GM18870 (cell line): ENCODE results near the gene TNK2.

Experiments
- ATAC-seq: cut with Tn5 transposase; IDR thresholded peaks from one replicate; pipeline ENCODE4 v1.9.1; 2021; ENCODE audit warnings: moderate library complexity; ENCODE audit not compliant: unreplicated experiment

The TNK2 gene

DNA sequence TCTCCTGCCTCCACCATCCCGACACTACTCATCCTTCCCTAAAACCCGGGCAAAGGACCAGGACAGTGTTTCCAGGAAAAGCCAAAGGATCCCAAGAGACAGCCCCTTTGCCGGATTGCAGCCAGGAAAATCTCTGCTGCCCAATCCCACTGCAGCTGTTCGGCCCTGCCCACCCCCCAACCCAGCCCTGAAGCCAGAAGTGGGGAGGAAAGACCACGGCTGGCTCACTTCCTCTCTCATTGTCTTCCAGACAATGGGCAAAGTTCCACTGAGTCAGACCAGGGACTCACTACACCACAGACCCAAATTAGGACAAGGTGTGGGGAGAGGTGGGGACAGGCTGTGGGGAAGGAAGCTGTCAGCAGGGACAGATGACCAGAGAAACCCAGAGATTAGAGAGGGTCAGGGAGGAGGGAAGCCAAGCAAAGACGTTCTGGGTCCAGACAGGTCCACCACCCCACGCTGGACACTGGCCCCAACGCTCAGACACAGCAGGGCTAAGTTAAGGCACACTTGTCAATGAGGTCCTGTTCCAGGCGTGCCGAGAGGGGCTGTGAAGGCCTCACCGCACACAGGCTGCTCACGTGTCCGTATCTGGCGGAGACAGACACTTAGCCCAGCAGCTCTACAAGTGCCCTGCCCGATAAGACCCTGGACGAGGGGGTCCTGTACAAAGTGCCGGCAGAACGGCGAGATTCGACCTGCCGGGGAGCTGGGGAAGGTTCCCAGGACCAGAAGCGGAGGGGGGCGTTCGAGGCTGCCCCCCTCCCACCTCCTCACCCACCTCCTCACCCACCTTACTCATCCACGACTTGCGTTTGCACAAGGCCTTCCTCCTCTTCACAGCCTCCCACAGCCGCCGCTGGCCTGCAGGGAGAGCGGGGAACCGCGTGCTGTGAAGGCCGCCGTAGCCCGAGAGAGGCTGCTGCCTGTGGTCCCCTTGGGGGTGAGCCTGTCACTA is 21.9 kb downstream of the TNK2 start:
- ATAC-seq, result no peak

DNA sequence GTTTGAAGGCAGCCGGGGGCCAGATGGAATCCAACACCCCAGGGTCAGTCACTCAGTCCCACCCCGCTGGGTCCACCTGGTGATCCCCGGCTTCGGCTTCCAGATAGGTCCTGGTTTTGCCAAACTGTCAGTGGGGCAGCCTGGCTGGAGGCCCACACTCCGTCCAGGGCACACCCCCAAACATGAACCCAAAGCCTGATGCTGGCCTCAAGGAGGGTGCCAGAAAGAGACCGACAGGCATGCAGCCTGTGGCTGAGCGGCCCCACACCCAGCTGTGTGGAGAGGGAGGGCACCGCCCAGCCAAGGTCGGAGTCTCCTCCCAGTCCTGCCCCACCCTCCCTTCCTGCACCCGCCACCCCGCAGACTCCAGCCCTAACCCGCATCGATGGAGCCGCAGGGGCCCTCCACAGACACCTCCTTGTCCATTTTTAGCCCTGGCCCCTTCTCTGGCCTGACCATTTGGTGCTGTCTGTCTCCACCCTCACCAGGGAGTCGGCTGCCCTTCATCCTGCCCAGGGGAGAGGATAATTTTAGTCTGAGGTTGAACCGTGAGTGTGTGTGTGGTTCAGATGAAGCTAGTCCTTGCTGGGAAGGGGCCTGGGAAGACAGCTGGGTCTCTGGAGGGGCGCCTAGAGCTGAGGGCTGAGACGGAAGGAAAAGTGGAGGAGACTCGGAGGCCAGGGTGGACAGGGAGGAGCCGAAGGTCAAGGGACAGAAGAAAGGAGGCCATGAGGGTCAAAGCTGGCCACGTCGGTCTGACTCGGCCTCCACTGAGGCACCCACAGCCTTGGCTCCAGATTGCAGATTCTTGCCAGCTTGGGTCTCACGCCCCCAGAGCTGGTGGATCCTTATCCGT is 23.1 kb downstream of the TNK2 start:
- no peak for ATAC-seq

DNA sequence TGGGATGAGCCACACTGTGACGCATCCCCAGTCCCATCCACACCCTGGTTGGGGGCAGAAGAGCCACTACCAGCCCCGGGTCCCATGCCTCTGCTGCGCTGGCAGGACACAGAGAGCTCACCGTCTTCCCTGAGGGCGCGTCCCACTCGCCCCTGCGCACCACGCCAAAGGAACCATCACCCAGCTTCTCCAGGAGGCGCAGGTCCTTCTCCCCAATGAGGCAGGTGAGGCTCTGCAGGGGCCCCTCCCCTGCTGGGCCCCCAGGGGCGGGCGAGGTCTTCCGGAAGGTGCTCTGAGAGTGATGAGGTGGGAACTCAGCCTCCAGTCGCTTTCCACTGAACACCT is 23.7 kb downstream of the TNK2 start:
- ATAC-seq, result no peak

DNA sequence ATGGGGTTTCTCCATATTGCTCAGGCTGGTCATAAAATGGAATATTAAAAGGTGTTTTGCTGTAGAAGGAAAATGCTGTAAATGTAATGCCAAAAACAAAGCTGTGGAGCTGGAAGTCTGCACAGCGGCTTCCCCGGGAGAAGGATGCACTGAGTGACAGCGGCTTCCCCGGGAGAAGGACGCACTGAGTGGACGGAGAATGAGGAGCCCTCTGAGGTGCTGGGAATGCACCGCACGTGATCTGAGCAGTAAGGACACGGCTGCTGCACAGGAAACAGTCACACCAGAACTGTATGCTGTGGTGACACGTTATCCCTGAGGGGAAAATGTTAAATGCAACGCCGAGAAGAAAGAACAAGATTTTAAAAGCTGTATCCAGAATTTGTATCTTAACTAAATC is 24.6 kb downstream of the TNK2 start:
- ATAC-seq, result no peak

DNA sequence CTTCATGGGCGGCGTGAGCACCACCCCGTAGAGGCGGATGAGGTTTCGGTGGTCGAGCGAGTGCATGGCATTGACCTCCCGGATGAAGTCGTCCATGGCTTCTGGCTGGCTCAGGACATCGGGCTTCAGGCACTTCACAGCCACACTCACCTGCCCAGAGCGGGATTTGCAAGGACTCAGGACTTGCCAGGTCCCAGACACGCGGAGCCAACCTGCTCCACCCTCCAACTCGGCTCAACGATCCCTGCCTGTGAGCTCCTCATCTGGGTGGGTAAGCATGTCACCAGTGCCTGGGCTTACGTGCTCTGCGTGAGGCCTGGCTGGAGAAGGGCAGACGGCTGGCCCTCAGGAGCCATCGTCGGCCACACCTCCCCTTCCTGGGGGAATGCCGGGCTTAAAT is 25.2 kb downstream of the TNK2 start:
- ATAC-seq, result no peak

DNA sequence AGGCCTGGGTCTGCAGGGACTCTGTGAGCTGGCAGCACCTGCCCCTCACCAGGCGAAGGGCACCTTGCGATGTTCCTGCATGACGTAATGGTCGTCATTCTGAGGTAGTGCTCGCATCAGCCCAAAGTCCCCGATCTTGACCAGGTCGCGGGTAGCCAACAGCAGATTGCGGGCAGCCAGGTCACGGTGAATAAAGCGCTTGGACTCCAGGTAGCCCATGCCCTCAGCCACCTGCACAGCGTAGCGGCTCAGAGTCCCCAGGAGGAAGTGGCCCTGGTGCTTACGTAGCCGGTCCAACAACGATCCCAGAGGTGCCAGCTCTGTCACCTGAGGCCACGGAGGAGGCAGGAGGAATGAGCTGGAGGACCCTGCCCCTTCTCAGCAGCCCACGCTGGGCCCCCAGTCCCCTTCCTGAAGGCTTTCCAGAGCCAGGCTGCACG is 26.3 kb downstream of the TNK2 start:
- ATAC-seq, result no peak

DNA sequence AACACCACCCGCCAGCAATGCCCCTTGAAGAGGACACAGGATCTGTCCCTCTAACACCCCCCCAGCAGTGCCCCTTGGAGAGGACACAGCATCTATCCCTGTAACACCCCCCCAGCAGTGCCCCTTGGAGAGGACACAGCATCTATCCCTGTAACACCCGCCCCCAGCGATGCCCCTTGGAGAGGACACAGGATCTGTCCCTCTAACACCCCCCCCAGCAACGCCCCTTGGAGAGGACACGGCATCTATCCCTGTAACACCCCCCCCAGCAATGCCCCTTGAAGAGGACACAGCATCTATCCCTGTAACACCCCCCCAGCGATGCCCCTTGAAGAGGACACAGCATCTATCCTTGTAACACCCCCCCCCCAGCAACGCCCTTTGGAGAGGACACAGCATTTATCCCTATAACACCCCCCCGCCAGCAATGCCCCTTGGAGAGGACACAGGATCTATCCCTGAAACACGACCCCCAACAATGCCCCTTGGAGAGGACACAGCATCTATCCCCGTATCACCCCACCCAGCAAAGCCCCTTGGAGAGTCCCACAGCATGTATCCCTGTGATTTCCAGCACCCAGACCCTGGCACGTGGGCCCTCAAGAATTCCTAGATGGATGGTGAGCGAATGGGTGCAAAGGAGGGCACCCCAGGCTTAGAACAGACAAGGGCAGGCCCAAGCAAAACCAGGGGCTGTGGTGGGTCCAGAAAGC is 26.9 kb downstream of the TNK2 start:
- ATAC-seq, result no peak

DNA sequence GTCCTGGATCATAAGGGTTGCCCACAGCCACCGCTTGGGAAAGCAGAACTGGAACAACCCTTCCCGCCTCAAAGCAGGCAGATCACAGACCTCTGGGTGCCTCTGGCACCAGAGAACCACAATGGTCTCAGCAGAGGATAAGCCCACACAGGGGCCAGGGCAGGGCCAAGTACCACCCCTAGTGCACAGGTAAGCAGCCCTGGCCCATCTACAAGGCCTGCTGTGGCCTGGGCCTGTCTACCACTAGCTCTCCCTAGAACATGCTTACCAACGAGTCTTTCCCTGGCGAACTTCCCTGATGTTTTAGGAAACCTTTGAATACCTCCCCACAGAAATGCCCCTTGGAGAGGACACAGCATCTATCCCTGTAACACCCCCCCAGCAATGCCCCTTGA is 28.3 kb downstream of the TNK2 start:
- ATAC-seq, result no peak

DNA sequence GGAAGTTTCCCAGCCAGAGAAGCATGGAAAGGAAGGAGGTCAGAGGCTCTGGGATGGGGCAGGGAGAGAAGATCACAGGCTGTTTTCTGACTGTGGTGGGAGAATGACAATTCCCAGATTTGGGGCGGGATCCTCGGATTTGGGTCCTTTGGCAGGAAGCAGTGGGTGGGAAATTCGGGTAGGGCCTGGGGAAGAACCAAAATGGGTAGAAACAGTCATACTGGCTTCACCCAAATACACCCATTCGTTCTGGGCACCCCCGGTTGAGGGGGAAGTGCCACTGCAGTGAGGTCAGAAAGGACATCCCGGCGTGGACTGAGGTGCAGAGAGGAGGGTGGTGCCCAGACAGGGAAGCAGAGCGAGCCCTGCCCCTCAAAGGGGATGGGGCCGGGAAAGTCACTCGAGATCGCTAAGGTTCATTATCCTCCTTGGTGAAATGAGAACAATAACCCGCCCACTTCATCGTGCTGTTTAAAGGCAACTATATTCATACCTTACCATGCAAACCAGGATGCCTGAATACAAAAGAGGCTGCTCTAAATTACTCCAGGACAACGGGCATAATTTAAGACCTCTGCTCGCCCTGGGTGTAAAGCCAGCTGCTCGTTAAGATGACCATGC is 28.8 kb downstream of the TNK2 start:
- ATAC-seq, result no peak

DNA sequence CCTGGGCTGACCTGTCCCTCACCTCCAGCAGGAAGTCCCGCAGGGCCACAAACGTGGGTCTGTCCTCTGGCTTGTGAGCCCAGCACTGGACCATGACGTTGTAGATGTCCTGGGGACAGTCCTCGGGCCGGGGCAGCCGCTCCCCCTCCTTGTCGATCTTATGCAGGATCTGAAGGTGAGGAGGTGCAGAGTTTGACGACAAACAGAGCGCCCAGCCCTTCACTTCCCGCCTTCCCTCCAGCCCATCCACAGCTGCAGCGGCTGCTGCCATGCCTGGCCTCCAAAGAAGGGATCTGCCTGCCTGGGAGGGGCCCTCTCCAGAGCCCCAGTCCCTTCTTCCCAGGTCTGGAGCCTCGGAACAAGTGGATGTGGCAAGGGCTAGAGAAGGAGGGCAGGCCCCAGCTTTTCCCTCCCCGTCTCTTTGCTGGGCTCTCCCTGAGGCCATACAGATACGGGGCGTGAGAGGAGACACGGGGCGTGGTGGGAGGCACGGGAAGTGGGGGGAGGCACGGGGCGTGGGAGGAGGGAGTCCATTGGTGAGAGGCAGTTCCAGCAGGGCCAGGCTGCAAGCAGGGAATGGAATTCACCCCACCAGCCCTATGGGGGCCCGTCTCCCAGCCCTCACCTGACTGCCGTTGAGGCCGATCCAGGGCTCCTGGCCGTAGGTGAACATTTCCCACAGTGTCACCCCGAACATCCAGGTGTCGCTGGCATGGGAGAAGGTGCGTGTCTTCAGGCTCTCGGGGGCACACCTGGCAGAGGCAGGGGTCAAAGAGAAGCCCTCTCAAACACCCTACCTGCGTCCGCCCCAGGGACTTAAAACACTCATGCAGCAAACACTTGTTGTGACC is 29.7 kb downstream of the TNK2 start:
- ATAC-seq, result no peak

DNA sequence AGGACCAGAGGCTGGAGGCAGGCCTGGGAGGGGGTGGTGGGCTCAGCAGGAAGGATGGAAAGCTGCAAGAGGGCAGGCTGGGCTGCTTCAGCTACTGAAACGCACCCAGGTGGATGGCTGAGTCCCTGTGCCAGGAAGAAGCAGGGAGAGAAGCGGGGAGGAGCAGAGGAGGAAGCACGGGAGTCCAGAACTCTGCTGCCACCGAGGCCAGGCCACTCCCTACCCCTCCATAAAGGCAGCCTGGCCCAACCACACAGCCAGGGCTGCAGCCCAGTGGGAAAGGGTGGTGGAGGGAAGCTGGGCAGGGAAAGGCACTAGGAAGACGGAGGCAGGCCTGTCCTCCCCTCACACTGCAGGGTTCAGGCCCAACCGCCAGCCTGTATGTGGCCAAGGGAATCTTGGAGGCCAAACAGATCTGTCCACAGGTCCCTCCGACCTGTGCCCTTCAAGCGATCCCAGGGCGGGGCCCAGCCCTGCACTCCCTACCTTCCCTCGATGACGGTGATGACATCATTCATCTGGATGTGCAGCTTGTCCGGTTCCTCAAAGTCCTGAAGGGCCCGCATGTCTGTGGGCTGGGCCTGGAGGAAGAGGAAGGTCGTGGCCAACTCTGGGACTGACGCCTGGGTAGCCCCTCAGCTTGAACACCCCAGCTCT is 30.5 kb downstream of the TNK2 start:
- ATAC-seq, result no peak

DNA sequence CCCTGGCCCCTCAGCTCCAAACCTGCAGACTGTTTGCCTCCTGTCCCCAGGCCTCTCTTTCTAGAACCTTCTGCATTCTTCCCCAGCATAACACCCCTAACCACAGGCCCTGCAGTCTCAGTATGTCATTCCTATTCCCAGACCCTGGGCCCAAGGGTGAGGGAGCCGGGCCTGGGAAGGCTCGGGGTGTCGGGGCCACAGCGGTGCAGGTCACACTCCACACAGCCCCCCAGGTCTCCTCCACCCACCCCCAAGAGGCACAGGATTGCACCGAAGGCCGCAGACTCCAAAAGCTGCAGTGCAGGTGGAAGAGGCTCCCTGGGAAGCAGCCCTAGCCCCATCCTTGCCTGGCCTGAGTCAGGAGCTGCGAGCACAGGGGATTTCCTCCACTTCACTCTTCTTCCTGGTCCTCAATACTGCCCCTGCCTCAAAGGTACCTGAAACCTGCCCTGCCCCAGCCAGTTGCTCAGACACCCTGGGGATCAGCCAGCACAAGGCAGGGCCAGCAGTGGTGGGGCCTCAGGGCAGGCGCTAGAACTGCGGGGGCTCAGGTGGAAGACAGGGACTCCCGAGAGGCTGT is 31.1 kb downstream of the TNK2 start:
- no peak for ATAC-seq

DNA sequence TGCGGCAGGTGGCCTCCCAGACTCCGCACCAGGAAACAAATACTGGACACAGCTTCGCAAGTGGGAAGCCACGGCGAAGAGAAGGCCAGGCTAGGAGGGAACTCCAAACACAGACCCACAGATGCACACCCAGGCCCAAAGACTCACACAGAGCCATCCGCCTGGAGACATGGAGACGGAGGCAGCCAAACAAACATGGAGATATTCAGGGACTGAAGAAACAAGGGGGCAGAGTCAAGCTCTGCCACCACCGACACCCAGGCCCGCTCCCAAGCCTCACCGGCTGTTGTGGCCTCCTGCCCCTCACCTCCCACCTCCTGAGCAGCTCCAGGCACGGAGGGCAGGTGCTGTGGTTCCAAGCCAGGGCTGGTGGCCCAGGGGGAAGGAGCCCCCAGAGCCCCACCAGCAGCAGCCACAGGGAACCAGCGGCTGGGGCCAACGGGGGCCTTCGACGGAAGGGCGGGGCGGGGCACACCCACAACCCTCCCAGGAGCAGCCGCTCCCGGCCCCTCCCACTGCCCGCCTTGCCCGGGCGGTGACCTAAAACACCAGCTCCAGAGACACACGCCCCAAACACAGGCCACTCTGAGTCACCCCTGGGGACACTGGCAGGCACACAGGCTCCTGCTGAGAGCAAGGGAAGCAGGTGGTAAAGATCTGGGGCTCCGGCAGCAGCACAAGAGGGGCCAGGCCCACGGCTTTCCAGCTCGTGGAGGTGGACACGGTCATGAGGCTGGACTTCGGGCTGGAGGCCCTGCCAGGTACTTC is 31.9 kb downstream of the TNK2 start:
- no peak for ATAC-seq

DNA sequence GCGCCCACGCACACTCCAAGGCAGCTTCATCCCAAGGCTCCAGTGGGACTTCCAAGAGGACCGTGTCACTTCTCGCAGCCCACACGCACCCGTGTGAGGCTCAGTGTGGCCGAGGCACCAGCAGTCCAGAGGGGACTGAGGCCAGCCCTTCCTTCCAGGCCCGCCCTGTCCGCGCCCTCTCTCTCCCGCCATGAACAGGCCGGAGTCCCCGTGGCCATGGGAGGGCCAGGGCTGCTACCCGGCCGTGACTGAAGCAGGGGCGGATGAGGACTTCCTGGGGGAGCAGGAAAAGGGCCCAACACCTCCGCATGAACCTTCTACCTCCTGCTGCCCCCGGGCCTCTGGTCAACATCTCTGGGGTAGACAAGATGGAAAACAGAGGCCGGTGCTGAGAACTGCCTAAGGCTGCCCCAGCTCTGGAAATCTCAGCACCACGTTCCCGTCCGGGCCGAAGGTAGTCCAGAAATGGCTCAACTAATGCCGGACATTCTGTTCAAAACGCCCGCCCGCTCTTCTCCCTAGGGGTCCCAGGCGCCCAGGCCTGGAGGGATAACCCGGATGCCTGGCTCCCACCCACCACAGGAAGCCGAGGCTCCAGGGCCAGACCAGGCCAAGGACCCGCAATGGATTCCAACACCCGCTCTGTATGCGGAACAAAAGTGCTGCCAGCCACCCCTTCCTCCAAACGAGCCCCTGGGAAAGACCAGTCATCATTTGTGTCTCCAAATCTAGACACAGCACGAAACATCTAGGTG is 32.7 kb downstream of the TNK2 start:
- ATAC-seq, result no peak

DNA sequence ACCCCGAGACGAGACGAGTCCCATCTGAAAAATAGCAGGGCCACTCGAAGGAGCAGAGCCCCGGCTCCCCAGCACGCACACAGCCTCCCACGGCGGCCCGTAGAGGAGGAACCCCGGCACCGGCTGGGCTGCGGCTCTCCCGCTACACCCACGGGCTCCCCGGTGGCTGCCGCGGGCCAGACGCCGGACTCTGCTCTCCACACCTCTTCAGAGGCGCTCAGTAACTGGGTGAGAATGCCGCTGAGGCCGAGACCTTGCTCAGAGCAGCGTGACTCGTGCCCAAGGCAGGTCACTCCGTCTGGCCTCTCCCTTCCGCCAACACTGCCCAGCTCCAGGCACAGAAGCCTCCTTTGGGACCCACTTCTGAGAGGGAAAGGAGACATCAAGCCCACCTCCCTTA is 34.4 kb downstream of the TNK2 start:
- ATAC-seq, result no peak

DNA sequence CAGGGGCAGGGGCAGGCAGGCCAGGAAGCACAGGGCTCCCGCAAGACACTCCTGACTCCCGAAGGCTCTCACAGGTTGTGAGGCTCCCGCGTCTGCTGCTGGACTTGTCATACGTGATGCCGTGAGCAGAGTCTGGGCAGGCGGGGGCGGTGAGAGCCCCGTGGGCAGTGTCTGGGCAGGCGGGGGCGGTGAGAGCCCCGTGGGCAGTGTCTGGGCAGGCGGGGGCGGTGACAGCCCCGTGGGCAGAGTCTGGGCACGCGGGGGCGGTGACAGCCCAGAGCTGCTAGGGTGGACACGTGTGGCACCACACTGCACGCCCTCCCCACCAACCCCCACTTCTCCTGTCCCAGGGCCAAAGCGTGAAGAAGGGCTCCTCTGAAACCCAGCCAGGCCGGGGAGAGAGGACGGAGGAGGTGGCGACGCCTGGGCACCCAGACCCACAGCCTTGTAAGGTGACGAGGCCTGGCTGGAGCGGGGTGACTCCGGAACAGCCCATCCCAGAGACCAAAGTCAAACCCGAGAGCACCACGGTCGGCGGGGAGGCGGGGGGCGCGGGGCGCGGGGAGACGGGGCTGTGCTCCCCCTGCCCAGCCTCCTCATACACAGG is 35.0 kb downstream of the TNK2 start:
- no peak for ATAC-seq

DNA sequence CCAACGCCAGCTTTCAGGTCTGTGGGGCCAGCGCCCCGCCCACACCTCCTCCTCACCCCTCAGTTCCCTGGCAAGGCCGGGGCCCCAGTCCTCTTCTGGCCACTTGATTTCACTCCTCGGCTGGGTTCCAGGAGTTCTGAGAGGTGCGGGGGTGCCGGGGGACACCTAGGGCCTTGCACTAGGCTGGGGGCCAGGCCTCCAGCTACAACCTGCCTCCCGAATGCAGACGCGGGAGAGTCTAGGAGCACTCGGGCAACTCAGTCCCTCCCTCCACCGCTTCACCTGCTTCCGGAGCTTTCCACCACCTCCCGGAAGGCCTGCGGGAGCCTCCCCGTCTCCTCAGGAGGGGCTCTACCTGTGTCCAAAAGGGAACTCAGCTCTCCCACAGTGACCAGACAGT is 35.6 kb downstream of the TNK2 start:
- ATAC-seq, result no peak
